ENCODE data around the gene CEMP1.
A peak's percentile ranks its signal among the peaks of the same experiment; 100 is the strongest.
"Not testable (repeated sequence)": the region's sequence is repeated elsewhere in the genome, so short reads cannot be mapped to it uniquely, and the experiment has no call there.

The CEMP1 gene

DNA sequence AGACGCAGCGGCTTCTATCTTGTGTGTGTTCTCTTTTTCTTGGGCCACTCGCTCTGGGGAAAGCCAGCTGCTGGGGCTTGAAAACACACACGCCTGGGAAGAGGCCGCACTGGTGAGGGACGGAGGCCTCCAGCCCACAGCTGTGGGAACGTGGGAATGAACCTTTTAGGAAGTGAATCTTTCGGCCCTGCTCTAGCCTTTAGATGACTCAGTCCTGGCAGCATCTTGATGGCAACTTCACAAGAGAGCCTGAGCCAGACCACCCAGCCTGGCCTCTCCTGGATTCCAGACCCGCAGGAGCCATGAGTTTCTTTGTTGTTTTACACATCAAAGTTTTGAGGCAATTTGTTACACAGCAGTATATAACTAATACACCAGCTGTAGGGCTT, 4.4 kb upstream of the CEMP1 start:
- DNase-seq = no peak

DNA sequence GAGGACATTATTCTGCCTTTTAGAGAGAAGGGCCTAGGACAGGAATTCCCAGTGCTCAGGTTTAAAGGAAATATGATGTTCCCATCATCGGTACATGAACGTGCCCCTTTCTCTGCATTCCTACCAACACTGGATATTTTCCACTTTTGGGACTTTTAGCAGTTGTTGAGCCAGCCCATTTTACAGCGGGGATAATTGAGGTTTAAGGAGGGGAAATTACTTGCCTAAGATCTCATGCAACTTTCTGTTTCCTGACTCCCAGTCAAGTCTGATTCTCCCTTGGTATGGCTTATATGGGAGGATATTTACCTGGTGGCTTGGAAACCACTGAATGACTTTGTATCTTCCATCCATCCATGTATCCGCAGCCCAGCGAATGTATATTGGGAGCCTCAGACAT, 3.1 kb upstream of the CEMP1 start:
- DNase-seq = not testable (repeated sequence)

DNA sequence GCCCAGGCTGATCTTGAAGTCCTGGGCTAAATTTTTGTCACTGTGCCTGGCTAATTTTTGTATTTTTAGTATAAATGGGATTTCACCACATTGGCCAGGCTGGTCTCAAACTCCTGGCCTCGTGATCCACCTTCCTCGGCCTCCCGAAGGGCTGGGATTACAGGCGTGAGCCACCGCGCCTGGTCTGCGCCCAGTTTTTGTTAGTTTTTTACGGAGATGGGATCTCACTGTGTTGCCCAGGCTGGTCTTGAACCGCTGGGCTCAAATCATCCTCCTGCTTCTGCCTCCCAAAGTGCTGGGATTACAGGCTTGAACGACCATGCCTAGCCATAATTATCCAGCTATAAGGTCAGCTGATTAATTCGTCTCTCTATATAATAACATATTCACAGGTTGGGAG, 2.7 kb upstream of the CEMP1 start:
- DNase-seq = no peak

DNA sequence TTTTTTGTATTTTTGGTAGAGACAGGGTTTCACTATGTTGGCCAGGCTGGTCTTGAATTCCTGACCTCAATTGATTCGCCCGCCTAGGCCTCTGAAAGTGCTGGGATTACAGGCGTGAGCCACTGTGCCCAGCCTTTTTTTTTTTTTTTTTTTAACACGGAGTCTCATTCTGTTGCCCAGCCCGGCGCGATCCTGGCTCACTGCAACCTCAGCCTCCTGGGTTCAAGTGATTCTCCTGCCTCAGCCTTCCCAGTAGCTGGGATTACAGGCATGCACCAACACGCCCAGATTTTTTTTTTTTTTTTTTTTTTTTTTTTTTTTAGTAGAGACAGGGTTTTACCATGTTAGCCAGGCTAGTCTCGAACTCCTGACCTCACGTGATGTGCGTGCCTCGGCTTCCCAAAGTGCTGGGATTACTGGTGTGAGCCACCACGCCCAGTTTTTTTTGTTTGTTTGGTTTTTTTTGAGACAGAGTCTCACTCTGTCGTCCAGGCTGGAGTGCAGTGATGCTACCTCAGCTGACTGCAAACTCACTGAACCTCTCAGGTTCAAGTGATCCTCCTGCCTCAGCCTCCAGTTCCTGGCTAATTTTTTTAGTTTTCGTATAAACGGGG, 2.0 kb upstream of the CEMP1 start:
- DNase-seq = not testable (repeated sequence)

DNA sequence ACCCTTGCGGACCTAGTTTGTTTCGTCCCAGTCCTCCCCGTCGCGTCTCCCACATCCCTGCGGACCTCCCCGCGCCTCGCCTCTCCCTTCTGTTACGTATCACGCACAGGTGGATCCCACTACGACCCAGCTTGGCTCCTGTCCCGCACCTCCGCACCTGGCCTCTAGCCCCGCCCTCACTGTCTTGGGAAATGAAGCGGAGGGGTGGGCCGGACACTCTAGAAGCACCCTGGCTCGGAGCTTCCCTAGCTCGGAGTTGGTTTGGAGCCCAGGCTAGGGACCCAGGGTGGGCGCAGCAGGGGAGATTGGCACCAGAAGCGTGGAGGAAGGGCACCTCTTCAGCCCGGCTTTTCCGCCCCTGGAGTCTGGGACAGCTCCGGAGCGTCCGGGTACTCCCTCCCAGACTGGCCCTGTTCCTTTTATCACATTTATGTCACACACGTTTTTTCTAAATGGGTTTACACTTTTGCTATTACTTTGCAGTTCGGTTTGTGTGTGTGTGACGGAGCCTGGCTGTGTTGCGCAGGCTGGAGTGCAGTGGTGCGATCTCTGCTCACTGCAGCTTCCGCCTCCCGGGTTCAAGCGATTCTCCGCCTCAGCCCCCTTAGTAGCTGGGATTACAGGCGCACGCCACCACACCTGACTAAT, 1.4 kb upstream of the CEMP1 start:
- DNase-seq = peak; percentile 68

DNA sequence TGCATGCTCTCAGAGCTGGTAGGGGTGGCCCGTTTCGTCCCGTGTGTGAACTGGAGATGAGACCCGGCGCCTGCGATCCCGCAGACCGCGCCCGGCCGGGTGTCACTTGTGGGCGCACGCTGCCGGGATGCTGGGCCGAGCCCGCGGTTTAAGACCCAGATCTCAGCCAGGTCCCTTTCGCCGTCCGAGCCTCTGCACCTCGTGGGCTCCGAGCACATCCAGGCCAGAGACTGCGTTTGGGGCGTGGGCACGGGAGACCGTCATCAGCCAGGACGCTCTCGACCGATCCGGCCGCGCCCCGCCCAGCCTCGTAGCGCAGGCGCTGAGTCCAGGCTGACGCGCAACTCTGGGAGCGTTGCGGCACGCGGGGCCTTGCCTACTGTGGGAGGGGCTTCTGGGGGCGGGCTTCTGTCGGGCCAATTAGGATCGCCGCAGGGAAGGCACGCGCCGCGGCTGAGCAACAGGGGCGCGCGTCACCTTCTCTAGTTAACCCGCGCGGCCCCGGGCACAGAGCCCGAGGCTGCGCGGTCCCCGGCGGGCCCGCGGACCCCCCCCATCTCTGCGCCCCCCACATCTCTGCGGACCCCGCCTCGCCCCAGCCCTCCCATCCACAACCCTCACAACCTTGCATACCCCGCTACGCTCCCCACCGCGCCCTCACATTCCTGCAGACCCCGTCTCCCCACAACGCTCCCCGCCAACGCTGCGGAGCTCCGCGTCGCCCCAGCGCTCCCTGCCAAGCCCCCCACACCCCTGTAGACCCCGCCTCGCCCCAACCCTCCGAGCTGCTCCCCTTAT, 687 bp upstream of the CEMP1 start:
- peak; percentile 96 for DNase-seq

DNA sequence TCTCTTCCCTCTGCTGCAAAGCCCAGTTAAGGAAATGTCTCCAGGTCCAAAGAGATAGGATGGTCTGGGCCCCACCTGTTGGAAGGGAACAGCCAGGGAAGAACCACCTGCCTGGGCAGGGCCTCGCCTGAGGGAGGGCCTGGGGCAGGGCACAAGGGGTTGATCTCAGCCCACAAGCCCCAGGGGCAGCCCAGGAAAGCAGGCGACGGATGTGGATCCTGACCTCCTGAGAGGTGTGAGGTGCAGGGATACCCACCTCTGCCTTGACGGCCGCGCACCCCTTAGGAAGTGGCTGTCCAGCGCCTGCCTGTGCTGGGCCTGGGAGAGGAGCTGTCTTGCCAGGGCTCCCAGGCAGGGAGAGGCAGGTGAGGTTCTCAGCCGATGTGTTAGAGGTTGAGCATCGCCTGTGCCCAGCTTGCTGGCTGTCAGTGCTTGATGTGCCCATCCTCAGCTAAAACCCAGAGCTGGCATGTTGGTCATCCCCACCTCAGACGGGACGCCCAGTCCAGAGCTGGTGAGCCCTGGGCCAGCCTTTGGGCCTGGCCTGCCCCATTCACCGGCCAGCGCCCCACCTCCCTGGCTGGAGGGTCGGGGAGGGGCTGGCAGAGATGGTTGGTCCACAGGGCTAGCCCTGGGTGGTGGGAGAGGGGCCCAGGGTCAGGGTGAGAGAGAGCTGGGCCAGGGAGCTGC, 434 bp downstream of the CEMP1 start:
- no peak for DNase-seq

DNA sequence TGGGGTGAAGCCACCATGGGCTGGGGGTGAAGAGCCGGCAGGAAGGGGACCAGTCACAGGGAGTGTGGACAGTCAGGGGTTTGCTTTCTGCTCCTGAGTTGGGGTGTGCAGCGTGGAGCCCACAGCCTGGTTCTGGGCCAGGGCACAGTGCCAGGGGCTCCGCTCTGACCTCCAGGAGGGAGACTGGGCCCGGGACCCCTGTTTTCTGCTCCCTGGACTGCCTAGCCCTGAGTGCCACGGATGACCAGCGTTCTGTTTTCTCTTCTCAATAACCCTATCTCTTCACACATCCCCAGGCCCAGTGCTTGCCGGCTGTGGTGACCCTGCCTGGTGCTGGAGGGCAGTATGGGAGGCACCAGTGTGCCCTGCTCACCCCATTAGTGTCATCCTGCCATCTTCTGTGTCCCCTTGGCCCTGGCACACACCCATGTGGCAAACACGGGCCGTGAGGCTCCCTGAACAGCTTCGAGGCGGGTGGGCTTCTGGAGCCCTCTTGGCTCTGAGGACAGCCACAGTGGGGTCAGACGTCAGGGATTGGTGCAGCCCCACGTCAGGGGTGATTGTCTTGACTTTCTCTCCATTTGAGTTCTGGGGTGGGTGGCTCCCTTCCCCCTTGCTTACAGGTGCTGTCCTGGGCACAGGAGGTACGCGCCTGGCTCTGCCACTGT, 1.1 kb downstream of the CEMP1 start:
- DNase-seq = no peak

DNA sequence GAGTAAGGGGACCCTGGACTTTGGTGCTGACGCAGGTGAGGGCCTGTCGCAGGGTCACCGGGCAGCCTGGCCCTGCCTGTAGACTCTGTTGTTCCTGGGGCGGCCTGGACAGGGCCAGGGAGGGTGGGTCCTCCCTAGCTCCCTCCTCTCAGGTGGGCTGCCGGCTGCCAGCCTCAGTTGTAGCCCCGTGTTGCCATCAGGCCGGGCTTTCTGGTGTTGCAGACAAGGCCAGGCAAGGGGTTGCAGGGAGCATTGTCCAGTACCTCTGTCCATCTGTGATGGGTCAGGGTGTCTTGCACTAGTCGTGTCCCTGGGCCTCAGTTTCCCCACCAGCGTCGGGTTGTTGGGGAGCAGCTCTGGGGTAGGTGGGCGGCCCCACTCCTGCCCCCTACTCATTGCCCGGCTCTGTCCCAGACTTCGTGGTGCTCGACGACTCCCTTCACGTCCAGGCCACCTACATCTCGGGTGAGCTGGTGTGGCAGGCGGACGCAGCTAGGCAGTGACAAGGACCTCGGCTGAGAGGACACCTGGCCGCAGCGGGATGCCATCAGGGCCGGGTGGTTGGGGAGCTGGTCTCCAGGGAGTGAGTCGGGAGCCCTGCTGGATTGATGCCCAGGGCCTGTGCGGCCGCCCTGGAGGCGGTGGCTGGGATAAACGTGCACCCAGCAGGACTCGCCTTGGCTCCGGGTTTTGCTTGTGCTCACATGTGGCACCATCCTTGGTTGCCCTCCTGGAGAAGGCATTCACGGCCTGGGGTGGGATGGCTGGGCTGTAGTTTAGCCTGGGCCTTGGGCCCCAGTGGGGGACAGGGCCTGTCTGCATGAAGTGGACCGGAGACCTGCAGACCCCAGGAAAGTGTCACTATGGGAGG, 1.9 kb downstream of the CEMP1 start:
- no peak for DNase-seq

DNA sequence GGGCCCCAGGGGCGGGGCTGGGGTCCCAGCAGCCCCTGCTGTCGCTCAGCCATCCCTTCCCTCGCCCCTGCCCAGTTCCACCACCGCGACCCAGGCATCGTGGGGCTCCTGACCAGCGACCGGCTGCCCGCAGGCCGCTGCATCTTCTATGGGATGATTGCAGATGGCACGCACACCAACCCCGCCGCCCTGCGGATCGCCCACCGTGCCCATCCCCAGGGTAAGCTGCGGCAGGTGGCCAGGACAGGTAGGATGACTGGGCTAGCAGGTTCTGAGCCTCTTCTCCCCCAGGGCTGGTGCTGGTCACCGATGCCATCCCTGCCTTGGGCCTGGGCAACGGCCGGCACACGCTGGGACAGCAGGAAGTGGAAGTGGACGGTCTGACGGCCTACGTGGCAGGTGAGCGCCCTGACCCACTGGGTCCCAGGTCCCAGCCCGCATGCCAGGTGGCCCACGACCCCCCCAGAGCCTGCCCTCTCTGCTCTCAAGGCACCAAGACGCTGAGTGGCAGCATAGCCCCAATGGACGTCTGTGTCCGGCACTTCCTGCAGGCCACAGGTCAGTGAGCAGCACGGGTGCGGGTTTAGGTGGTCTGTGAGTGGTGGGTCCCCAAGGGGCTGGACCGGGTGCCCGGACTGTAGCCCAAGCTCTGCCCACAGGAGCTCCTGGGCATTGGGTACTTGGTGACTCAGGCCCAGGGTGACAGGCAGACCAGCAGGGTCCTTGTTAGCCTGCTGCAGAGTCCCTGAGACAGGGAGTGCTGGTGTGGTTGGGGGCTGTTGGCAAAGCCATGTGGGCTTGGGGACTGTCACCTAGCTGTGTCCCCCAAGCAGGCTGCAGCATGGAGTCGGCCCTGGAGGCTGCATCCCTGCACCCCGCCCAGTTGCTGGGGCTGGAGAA, 2.8 kb downstream of the CEMP1 start:
- DNase-seq = no peak

DNA sequence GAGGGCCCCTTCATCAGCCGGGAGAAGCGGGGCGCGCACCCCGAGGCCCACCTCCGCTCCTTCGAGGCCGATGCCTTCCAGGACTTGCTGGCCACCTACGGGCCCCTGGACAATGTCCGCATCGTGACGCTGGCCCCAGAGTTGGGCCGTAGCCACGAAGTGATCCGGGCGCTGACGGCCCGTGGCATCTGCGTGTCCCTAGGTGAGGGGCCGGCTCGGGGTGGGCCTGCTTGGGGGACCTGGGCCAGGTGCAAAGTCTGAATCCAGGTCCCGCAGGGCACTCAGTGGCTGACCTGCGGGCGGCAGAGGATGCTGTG, 3.5 kb downstream of the CEMP1 start:
- no peak for DNase-seq

DNA sequence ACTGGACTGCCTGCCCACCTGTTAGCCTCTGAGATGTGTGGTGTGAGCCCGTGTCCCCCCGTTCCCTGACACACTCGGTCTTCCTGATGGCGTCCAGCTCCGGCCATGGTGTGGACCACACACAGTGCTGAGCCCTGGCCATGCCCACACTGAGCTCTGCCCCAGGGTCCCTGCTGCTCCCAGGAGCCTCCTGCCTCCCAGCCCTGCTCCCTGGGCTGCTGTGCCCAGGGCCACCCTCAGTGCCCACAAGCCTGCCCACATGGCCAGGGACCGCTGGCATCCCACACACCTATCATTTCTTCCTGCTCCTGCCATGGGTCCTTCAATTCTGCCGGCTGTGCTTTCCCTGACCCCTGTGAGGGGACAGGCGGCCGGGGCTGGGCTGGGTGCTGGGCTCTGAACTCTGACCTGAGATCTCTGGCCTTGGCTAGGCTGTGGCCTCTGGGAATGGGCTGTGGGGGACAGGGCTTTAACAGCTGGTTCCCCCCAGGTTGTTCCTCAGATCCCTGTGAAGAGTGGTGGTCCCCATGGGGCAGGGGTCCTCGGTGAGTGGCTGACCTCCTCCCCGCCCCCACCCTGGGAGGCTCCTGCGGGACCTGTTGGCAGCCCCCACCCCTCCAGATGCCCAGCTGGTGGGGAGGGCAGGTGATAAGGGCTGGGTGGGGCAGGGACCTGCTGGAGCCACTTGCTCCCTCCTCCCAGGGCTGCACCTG, 4.0 kb downstream of the CEMP1 start:
- DNase-seq = no peak

DNA sequence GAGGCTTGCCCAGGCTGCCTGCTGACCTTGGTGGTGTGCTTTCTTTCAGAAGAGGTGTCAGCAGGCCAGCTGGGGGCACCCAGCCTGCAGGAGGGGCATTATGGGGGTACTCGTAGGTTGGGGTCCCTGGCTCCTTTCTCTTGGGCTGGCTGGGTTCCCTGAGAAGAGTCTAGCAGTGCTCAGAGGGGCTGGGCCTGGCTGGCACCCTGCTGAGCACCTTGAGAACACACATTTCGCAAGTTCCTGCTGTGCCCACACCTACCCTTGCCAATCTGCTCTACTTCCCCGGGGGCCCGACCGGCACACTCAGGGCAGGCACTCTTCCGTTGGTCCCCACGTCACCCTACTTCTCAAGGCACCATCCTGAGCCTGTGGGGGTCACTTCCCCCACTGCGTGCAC, 5.1 kb downstream of the CEMP1 start:
- DNase-seq = no peak

DNA sequence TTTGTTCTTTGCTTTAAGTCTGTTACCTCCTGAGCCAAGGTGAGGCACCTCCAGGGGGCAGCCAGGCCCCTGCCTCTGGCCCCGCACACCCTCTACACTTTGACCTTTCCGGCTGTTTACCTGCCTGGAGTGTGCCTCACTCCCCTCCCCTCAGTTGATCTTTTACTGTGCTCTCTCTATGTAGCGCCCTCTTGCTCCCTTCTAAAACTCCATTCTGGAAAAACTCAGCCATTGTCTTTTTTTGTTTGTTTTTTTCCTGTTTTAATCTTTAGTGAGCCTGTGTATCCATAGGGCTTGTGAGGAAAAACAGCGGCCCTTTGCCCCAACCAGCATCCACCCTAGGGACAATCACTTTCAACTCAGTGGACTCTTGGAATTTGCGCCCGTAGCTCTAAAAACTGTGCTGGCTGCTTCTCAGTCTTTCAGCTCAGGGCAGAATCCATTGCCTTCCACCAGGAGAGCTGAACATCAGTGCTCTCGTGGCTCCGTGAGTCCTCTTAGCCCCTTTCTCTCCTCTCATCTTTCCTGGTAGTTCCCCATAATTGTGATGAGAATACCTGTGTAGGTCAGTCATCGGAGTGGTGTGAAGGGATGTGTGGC, 6.8 kb downstream of the CEMP1 start:
- no peak for DNase-seq

DNA sequence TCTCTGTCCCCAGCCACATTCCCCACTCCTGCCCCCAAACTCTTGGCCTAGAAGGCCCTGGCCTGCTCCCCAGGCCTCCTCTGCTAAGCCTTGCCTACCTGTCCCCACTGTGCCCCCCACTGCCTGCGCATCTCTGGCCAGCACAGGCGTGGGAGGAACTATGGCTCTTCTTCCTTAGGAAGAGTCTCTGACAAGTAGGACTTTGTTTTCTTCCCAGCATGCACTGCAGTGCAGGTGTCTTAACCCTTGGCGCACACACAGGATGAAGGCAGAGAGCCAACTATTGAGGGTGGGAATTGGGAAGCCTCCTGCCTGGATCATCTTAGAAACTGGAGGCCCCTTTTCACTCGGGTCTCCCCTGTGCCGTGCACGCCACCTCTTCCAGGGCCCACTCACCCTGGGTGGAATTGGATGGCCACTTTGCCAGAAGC, 7.4 kb downstream of the CEMP1 start:
- DNase-seq = no peak

DNA sequence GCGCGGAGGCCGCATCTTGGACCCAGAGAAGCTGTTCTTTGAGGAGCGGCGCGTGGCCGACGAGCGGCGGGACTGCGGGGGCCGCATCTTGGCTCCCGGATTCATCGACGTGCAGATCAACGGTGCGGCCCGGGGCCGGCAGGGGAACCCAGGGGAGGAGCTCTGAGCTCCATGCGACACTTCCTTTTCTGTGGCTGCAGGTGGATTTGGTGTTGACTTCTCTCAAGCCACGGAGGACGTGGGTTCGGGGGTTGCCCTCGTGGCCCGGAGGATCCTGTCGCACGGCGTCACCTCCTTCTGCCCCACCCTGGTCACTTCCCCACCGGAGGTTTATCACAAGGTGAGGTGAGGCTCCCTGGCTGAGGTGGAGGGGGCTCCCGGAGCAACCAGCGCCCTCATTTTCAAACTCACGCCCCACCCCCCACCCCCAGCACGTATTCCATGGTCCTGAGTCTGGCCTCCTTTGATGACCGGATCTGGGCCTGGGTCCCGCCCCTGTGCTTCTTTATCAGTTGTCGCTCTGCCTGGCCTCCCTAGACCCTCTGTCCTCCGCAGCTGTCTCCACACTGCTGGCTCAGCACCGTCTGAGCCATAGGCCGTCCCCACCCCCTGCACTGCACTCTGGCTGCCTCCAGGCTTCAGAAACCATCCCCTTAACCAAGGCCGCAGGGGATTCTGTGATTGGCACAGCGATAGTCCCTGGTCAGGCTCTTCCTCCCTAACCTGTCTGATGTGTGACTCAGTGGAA, 10.2 kb downstream of the CEMP1 start:
- peak; percentile 57 for DNase-seq

DNA sequence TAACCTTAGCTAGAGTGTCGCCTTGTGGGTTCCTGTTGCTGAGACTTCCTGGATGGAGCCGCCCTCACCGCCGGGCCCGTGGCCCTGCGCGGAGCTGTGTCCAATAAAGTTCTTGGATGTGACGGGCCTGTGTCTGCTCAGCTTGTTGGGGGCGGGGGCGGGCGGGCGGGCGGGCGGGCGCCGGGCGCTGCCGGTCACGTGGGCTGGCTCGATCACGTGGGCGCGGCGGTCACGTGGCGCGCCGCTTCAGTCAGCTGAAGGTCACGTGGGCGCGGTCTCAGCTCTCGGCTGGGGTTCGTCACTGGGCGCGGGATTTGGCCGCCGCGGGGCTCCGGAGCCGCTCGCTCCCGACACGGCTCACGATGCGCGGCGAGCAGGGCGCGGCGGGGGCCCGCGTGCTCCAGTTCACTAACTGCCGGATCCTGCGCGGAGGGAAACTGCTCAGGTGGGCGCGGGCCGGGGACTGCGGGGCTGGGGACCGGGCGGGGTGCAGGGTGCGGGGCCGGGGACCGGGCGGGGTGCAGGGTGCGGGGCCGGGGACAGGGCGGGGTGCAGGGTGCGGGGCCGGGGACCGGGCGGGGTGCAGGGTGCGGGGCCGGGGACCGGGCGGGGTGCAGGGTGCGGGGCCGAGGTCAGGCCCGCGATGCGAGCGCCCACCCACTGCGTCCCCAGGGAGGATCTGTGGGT, 11.0 kb downstream of the CEMP1 start, which contains the start of gene AMDHD2:
Gene AMDHD2 (plus strand): TSS at position 275 of the 687 bp plus-strand sequence. CDS start 88 bp downstream, at position 363.
- peak; percentile 86 for DNase-seq

DNA sequence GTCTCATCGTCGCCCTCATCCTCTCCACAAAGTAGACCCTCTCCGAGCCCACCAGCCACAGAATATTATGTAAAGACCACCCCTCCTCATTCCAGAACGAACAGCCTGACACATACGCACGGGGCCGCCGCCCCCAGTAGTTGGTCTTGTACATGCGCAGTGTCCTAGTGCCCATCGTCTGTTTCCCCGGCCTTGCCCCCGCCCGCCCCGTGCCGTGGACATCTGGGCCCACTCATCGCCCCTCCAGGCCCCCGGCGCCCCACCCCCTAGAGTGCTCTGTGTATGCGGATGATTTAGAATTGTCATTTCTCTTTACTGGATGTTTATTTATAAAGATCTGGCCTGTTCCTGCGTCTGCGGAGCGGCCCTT, 11.5 kb downstream of the CEMP1 start:
- no peak for DNase-seq

All from CD4-positive, alpha-beta T cell treated with Interleukin-4 for 4 hours (primary cell).